Osteocyte (in vitro differentiated cells): Measurements from ENCODE around the gene CCNY. TPM values are rescaled to one million over a fixed set of nuclear protein-coding genes. Genes with fewer than 3 reads are reported as not detected.

Experiments used
- DNase-seq: peaks from one replicate; pipeline ENCODE4 v3.0.0; 2021; ENCODE audit warnings: mixed read lengths; ENCODE audit not compliant: unreplicated experiment; ENCODE audit errors: extremely low spot score
- H3K27ac Mint-ChIP-seq: one replicate; pipeline ENCODE4 v1.8.0; 2021; ENCODE audit warnings: mild to moderate bottlenecking, mixed read lengths; ENCODE audit not compliant: unreplicated experiment
- H3K27me3 Mint-ChIP-seq: one replicate; pipeline ENCODE4 v1.8.0; 2021; ENCODE audit warnings: mixed read lengths; ENCODE audit not compliant: unreplicated experiment
- H3K36me3 Mint-ChIP-seq: one replicate; pipeline ENCODE4 v1.8.0; 2021; ENCODE audit warnings: mixed read lengths; ENCODE audit not compliant: unreplicated experiment
- H3K4me1 Mint-ChIP-seq: one replicate; pipeline ENCODE4 v1.8.0; 2021; ENCODE audit warnings: mixed read lengths; ENCODE audit not compliant: unreplicated experiment
- H3K4me3 Mint-ChIP-seq: one replicate; pipeline ENCODE4 v1.8.0; 2021; ENCODE audit warnings: mild to moderate bottlenecking, moderate library complexity, mixed read lengths; ENCODE audit not compliant: unreplicated experiment
- H3K9me3 Mint-ChIP-seq: one replicate; pipeline ENCODE4 v1.8.0; 2021; ENCODE audit warnings: mixed read lengths; ENCODE audit not compliant: unreplicated experiment
- total RNA-seq: library from RNA; stranded (reverse); gene quantifications from 2 replicates; pipeline ENCODE4 v1.2.1, GENCODE V29; 2021
- TF ChIP-seq, protein P1 (sequence below): fragments of 200-600 bp; sonication (generic); IDR thresholded peaks from 2 replicates; pipeline ENCODE4 v1.5.0; 2021; ENCODE audit warnings: antibody characterized with exemption, mild to moderate bottlenecking, moderate library complexity

Gene CCNY
- total RNA-seq, 1 donor from 2014 or later = 76.4 TPM

DNA sequence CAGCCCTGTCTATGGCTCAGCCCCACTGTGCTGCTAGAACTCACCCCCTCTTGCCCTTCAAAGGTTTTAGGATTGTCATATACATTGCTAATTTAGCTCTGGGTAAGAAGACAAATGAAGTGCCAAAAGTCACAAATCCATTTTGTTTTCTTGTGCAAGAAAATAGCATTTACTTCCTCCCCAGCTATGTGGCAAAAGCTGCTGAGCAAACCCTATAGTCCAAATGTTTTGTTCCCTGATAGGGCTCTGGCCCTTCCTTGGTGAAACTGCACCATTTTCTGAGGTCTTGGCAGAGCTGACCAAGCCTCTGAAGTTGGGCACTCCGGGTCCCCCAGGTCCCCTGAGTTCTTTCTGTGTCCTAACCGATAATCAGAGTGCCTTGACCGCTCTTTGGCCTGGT is 184.7 kb downstream of the CCNY start:
- no peak for DNase-seq
- Mint-ChIP-seq H3K27me3 (no peaks in the 10 kb centered on the region), H3K27ac (no peak overlapping the region), H3K4me3 (no peak overlapping the region), H3K9me3 (no peaks in the 10 kb centered on the region), H3K4me1 (no peaks in the 10 kb centered on the region), H3K36me3 (no peaks in the 10 kb centered on the region)
- TF ChIP-seq, protein P1, sequence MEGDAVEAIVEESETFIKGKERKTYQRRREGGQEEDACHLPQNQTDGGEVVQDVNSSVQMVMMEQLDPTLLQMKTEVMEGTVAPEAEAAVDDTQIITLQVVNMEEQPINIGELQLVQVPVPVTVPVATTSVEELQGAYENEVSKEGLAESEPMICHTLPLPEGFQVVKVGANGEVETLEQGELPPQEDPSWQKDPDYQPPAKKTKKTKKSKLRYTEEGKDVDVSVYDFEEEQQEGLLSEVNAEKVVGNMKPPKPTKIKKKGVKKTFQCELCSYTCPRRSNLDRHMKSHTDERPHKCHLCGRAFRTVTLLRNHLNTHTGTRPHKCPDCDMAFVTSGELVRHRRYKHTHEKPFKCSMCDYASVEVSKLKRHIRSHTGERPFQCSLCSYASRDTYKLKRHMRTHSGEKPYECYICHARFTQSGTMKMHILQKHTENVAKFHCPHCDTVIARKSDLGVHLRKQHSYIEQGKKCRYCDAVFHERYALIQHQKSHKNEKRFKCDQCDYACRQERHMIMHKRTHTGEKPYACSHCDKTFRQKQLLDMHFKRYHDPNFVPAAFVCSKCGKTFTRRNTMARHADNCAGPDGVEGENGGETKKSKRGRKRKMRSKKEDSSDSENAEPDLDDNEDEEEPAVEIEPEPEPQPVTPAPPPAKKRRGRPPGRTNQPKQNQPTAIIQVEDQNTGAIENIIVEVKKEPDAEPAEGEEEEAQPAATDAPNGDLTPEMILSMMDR = no peak

DNA sequence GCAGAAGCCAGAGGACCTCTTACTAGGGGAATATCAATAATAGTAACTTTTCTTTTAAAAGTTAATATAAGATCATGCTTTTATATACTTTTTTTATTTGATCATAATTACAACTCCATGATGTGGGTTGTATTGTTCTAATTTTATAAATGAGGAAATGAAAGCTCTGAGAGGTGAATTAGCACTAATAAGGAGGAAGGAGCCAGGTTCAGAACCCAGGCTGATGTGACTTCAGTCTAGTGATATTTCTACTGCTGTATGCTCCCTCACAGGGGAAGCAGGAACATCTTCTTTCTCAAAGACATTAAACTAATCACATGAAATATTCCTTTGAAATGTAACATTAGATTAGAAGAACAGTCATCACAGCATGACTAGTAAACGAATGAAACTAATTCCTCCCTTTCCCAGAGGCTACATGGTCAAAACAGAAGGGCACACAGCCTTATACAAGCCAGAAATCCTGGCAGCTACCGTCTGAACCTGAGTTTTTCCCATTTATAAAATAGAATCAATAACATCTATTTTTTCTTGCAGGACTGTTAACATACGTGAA is 187.4 kb downstream of the CCNY start:
- no peaks in the 10 kb centered on the region for H3K4me1 Mint-ChIP-seq
- TF ChIP-seq, protein P1 = no peak
- no peak overlapping the region for H3K4me3 Mint-ChIP-seq
- DNase-seq = no peak
- H3K27ac Mint-ChIP-seq = no peak overlapping the region
- no peaks in the 10 kb centered on the region for H3K9me3 Mint-ChIP-seq
- no peaks in the 10 kb centered on the region for H3K27me3 Mint-ChIP-seq
- peaks cover 3% of the 10 kb centered on the region for H3K36me3 Mint-ChIP-seq

DNA sequence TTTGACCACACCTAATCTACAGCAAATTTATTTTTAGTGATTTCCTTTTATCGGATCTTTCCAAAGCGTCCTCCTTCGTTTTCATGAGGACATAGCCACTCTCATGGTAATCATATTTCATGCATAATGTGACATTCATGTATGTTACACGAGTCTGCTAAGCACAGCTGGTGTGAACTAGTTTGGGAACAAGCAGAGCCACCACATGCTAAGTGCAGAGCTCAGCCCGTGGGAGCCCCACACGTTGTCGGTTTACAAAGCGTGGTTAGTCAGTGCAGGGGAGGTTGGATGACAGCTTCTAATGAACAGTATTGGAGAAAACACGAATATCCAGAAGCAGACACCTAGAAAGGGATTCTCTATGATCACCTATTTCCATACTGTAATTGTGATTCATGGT is 190.4 kb downstream of the CCNY start:
- Mint-ChIP-seq H3K36me3 (peaks cover 14% of the 10 kb centered on the region), H3K27me3 (no peaks in the 10 kb centered on the region), H3K4me3 (no peak overlapping the region), H3K27ac (no peak overlapping the region), H3K4me1 (no peaks in the 10 kb centered on the region), H3K9me3 (no peaks in the 10 kb centered on the region)
- no peak for DNase-seq
- TF ChIP-seq, protein P1 = no peak

DNA sequence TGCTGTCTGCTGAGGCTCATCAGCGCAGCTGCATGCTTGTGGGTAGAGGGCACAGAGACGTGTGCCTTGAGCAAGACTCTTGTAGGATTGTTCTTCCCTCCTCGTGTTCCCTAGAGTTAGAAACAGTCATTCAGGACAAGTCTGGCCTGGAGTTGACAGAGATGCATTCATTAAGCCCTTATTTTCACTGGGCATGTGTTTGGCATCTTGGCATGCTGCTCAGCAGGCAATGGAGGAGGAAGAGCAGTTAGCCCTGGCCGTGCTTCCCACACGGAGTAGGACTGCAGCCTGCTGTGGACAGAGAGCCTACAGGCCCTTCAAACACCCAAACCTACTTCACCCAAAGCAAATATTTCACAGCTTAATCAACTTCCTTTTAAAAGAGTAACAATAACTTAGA is 195.8 kb downstream of the CCNY start:
- TF ChIP-seq, protein P1 = no peak
- no peak for DNase-seq
- H3K27me3 Mint-ChIP-seq = no peaks in the 10 kb centered on the region
- no peak overlapping the region for H3K27ac Mint-ChIP-seq
- H3K4me3 Mint-ChIP-seq = no peak overlapping the region
- peaks cover 18% of the 10 kb centered on the region for H3K9me3 Mint-ChIP-seq
- H3K36me3 Mint-ChIP-seq = peaks cover 56% of the 10 kb centered on the region
- H3K4me1 Mint-ChIP-seq = no peaks in the 10 kb centered on the region

DNA sequence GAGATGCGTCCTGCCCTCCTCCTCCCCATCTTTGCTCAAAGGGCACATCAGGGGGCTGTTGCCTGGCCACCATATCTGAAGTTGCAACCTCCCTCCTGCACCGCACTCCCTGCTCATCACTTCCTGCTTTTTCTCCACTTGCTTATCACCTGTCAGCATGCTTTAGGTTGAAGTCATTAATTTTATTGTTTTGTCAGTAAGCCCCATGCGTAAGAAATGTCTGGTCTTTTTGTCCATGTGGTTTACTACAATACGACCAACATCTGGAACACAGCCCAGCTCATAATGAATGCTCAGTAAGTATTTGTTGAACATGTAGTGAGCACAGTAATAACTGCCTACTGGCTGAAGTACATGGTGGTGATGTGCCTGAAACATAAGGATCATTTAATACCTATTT is 197.3 kb downstream of the CCNY start:
- DNase-seq = no peak
- H3K27ac Mint-ChIP-seq = no peak overlapping the region
- H3K4me1 Mint-ChIP-seq = no peaks in the 10 kb centered on the region
- H3K36me3 Mint-ChIP-seq = peaks cover 64% of the 10 kb centered on the region
- H3K27me3 Mint-ChIP-seq = no peaks in the 10 kb centered on the region
- peaks cover 18% of the 10 kb centered on the region for H3K9me3 Mint-ChIP-seq
- TF ChIP-seq, protein P1 = no peak
- H3K4me3 Mint-ChIP-seq = no peak overlapping the region
